WTC11 (cell line): ENCODE results near the gene ZNF135. TPM values are rescaled to one million over a fixed set of nuclear protein-coding genes. Genes with fewer than 3 reads are reported as not detected.

ENCODE experiments used
- ATAC-seq: fragments of 200-7000 bp; cut with Tn5 transposase; 2 replicates; pipeline ENCODE4 v1.10.0; 2021; ENCODE audit warnings: mild to moderate bottlenecking, moderate library complexity
- CTCF ChIA-PET: fragments of 300-600 bp; sonication (Branson Sonifier 250); formaldehyde crosslinking; loops from one replicate; lab custom pipeline; 2021; ENCODE audit warnings: antibody characterized with exemption; lab: Charles Lee
- POLR2A ChIA-PET: fragments of 350-600 bp; sonication (Branson Sonifier 250); formaldehyde crosslinking; loops from one replicate; lab custom pipeline; 2021; ENCODE audit warnings: antibody characterized with exemption; lab: Charles Lee
- DNase-seq: peaks from one replicate; pipeline ENCODE4 v3.0.0; 2021; ENCODE audit warnings: low spot score
- H3K27ac Mint-ChIP-seq: 2 replicates; pipeline ENCODE4 v1.8.0; 2021; ENCODE audit warnings: mixed read lengths
- H3K27me3 Mint-ChIP-seq: 2 replicates; pipeline ENCODE4 v1.8.0; 2021; ENCODE audit warnings: low read depth, mild to moderate bottlenecking, moderate library complexity, mixed read lengths
- H3K36me3 Mint-ChIP-seq: 2 replicates; pipeline ENCODE4 v1.8.0; 2021; ENCODE audit warnings: mixed read lengths
- H3K4me1 Mint-ChIP-seq: 2 replicates; pipeline ENCODE4 v1.8.0; 2022; ENCODE audit warnings: mixed read lengths
- H3K4me3 Mint-ChIP-seq: 2 replicates; pipeline ENCODE4 v1.8.0; 2021; ENCODE audit warnings: mild to moderate bottlenecking, moderate library complexity, mixed read lengths
- H3K9me3 Mint-ChIP-seq: 2 replicates; pipeline ENCODE4 v1.8.0; 2021; ENCODE audit warnings: mixed read lengths
- ATF1 ChIP-seq: sonication (generic); formaldehyde crosslinking; IDR thresholded peaks from 2 replicates; pipeline ENCODE4 v1.8.1; 2023; ENCODE audit warnings: mild to moderate bottlenecking, moderate library complexity, missing genetic modification reagents
- CBFB ChIP-seq: sonication (generic); formaldehyde crosslinking; IDR thresholded peaks from 2 replicates; pipeline ENCODE4 v1.8.1; 2022; ENCODE audit warnings: mild to moderate bottlenecking, low read depth, missing genetic modification reagents
- FOXJ3 ChIP-seq: sonication (generic); formaldehyde crosslinking; IDR thresholded peaks from 2 replicates; pipeline ENCODE4 v1.9.0; 2021; ENCODE audit warnings: missing genetic modification reagents, mild to moderate bottlenecking, borderline replicate concordance
- GRHL2 ChIP-seq: fragments of 250-450 bp; sonication (Bioruptor Pico); IDR thresholded peaks from 2 replicates; pipeline ENCODE4 v1.8.0; 2022; ENCODE audit warnings: mild to moderate bottlenecking, moderate library complexity; ENCODE audit not compliant: insufficient replicate concordance, severe bottlenecking
- HMGA2 ChIP-seq: fragments of 250-450 bp; sonication (Bioruptor Pico); IDR thresholded peaks from 2 replicates; pipeline ENCODE4 v1.4.0; 2021; ENCODE audit warnings: mild to moderate bottlenecking, moderate library complexity
- IRF2 ChIP-seq: sonication (generic); formaldehyde crosslinking; IDR thresholded peaks from 2 replicates; pipeline ENCODE4 v1.8.0; 2022; ENCODE audit warnings: low read depth, missing genetic modification reagents, borderline replicate concordance
- RELA ChIP-seq: sonication (generic); formaldehyde crosslinking; IDR thresholded peaks from 2 replicates; pipeline ENCODE4 v1.8.1; 2022; ENCODE audit warnings: missing genetic modification reagents, mild to moderate bottlenecking, borderline replicate concordance
- RORB ChIP-seq: fragments of 250-450 bp; sonication (Bioruptor Pico); IDR thresholded peaks from 2 replicates; pipeline ENCODE4 v1.9.0; 2021; ENCODE audit warnings: mild to moderate bottlenecking
- USF2 ChIP-seq: sonication (generic); formaldehyde crosslinking; IDR thresholded peaks from 2 replicates; pipeline ENCODE4 v1.8.1; 2023; ENCODE audit warnings: mild to moderate bottlenecking, missing genetic modification reagents, moderate library complexity
- ZNF416 ChIP-seq: fragments of 250-450 bp; sonication (Bioruptor Pico); IDR thresholded peaks from 2 replicates; pipeline ENCODE4 v1.9.0; 2021; ENCODE audit warnings: mild to moderate bottlenecking, inconsistent platforms
- ZNF425 ChIP-seq: fragments of 250-450 bp; sonication (Bioruptor Pico); conservative IDR thresholded peaks from 2 replicates; pipeline ENCODE4 v1.9.0; 2021; ENCODE audit warnings: mild to moderate bottlenecking
- ZNF512 ChIP-seq: sonication (generic); formaldehyde crosslinking; IDR thresholded peaks from 2 replicates; pipeline ENCODE4 v1.8.1; 2022; ENCODE audit warnings: missing genetic modification reagents, borderline replicate concordance
- total RNA-seq: library from RNA; stranded (reverse); gene quantifications from 3 replicates; pipeline ENCODE4 v1.2.3, GENCODE V29; 2021
- TF ChIP-seq, protein P1 (sequence below): sonication (generic); formaldehyde crosslinking; IDR thresholded peaks from 2 replicates; pipeline ENCODE4 v1.8.1; 2023; ENCODE audit warnings: mild to moderate bottlenecking, missing genetic modification reagents, borderline replicate concordance
- TF ChIP-seq, protein P2 (sequence below): sonication (generic); formaldehyde crosslinking; IDR thresholded peaks from 2 replicates; pipeline ENCODE4 v1.8.1; 2023; ENCODE audit warnings: mild to moderate bottlenecking, missing genetic modification reagents, moderate library complexity

The ZNF135 gene
- total RNA-seq, 1 experiment from 2014 or later, result 5.6 TPM

DNA sequence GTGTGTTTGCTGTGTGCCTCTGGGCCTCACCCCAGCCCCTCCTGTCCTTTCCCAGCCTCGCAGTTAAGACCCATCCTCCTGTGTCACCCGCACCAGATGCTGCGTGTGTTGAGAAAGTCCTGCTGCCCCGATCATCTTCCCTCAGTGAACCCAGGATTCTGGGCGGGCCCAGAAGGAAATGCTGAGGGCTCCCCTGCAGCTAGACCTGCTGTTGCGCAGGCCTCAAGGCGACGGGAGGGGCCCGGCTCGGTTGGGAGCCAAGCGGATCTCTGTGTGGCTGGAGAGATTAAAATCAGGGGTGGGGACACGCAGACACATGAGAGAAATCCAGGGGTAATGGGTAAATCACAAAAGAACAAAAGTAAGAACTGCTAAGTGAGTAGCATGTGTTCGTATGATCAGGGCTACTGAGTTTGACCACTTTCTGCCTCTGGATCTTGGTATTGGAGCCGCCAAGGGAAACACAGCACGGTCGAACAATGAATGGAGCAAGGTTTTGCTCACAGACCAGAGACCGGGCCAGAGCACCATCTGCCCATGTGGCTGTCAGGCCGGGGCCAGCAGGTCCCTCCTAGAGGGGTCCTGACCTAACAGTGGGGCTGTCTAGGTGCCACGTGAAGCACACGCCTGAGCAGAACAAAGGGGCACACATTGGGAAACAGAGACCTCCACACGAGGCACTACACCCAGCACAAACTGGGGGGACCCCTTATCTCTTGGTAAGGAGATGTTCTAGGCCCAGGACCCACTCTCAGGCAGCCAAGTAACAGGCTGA, 18.1 kb upstream of the ZNF135 start:
- ATAC-seq (no peak), DNase-seq (no peak)
- Mint-ChIP-seq H3K4me1 (peaks cover 25% of the 10 kb centered on the region), H3K4me3 (no peak overlapping the region), H3K9me3 (peaks cover 19% of the 10 kb centered on the region), H3K27me3 (peaks cover 52% of the 10 kb centered on the region), H3K36me3 (peaks cover 14% of the 10 kb centered on the region), H3K27ac (no peak overlapping the region)
- ChIA-PET CTCF (no interaction called here), POLR2A (interaction anchor here (0.6 kb wide), 1 partner anchor 19 kb away, joined by 3 read pairs; no protein-coding TSS in a partner anchor)
- TF ChIP-seq, protein P1, sequence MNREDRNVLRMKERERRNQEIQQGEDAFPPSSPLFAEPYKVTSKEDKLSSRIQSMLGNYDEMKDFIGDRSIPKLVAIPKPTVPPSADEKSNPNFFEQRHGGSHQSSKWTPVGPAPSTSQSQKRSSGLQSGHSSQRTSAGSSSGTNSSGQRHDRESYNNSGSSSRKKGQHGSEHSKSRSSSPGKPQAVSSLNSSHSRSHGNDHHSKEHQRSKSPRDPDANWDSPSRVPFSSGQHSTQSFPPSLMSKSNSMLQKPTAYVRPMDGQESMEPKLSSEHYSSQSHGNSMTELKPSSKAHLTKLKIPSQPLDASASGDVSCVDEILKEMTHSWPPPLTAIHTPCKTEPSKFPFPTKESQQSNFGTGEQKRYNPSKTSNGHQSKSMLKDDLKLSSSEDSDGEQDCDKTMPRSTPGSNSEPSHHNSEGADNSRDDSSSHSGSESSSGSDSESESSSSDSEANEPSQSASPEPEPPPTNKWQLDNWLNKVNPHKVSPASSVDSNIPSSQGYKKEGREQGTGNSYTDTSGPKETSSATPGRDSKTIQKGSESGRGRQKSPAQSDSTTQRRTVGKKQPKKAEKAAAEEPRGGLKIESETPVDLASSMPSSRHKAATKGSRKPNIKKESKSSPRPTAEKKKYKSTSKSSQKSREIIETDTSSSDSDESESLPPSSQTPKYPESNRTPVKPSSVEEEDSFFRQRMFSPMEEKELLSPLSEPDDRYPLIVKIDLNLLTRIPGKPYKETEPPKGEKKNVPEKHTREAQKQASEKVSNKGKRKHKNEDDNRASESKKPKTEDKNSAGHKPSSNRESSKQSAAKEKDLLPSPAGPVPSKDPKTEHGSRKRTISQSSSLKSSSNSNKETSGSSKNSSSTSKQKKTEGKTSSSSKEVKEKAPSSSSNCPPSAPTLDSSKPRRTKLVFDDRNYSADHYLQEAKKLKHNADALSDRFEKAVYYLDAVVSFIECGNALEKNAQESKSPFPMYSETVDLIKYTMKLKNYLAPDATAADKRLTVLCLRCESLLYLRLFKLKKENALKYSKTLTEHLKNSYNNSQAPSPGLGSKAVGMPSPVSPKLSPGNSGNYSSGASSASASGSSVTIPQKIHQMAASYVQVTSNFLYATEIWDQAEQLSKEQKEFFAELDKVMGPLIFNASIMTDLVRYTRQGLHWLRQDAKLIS (CRISPR knock-in tag), result no peak
- TF ChIP-seq ZNF416, result no peak
- no peak for TF ChIP-seq RORB (CRISPR knock-in tag)
- no peak for TF ChIP-seq RELA (CRISPR knock-in tag)
- no peak for TF ChIP-seq HMGA2 (CRISPR knock-in tag)
- TF ChIP-seq IRF2, result no peak
- TF ChIP-seq ATF1 (CRISPR knock-in tag), result no peak
- TF ChIP-seq CBFB (CRISPR knock-in tag), result no peak
- TF ChIP-seq FOXJ3 (CRISPR knock-in tag), result no peak
- TF ChIP-seq GRHL2 (CRISPR knock-in tag), result no peak
- no peak for TF ChIP-seq USF2 (CRISPR knock-in tag)
- TF ChIP-seq, protein P2, sequence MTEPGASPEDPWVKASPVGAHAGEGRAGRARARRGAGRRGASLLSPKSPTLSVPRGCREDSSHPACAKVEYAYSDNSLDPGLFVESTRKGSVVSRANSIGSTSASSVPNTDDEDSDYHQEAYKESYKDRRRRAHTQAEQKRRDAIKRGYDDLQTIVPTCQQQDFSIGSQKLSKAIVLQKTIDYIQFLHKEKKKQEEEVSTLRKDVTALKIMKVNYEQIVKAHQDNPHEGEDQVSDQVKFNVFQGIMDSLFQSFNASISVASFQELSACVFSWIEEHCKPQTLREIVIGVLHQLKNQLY (CRISPR knock-in tag), result no peak
- no peak for TF ChIP-seq ZNF512 (CRISPR knock-in tag)
- TF ChIP-seq ZNF425 (CRISPR knock-in tag), result no peak
